ENCODE measurements around the gene CFAP61. TPM values are rescaled to one million over a fixed set of nuclear protein-coding genes. Genes with fewer than 3 reads are reported as not detected.

The CFAP61 gene
- total and polyA plus RNA-seq, 2 experiments from 2014 or later, result 1.0 TPM; not detected in 1

- Histone ChIP-seq H3K4me3 (no peak overlapping the region), H2AFZ (no peak overlapping the region), H3K79me2 (no peaks in the 10 kb centered on the region), H3K9me2 (replicated peaks; ENCODE audit: insufficient read depth) (no peaks in the 10 kb centered on the region), H3K4me1 (ENCODE audit: insufficient read depth) (peaks cover 5% of the 10 kb centered on the region), H4K20me1 (ENCODE audit: insufficient read depth, poor library complexity, severe bottlenecking) (no peaks in the 10 kb centered on the region), H3K36me3 (replicated peaks; ENCODE audit: insufficient read depth, low read depth) (no peaks in the 10 kb centered on the region), H3K27ac (no peak overlapping the region), H3K27me3 (no peaks in the 10 kb centered on the region), H3K9me3 (ENCODE audit: low read depth) (no peaks in the 10 kb centered on the region), H3K4me2 (no peak overlapping the region)
- WGBS (ENCODE audit: low lambda C conversion rate, missing lambda C conversion rate), result 97% methylated on average over 5 of the region's 5 CpGs
- TF ChIP-seq EZH2 (IDR thresholded peaks at IDR 0.05; ENCODE audit: borderline replicate concordance), result no peak
- no peak for TF ChIP-seq CTCF (IDR thresholded peaks at IDR 0.05; ENCODE audit: poor library complexity)
- TF ChIP-seq EZH2phosphoT487 (IDR thresholded peaks at IDR 0.05; ENCODE audit: low read depth, severe bottlenecking, unreplicated experiment), result no peak
- no peak for DNase-seq (ENCODE audit: low spot score)
Measured at GRCh38 chr20:20404633-20405032, 352.3 kb downstream of the CFAP61 start.

GRCh38 chr20:20405623-20406022 lies 353.3 kb downstream of the CFAP61 start:
- Histone ChIP-seq H3K27me3 (no peaks in the 10 kb centered on the region), H3K79me2 (no peaks in the 10 kb centered on the region), H3K4me3 (no peak overlapping the region), H3K27ac (no peak overlapping the region), H3K36me3 (replicated peaks; ENCODE audit: insufficient read depth, low read depth) (no peaks in the 10 kb centered on the region), H2AFZ (no peak overlapping the region), H3K4me1 (ENCODE audit: insufficient read depth) (no peaks in the 10 kb centered on the region), H3K9me3 (ENCODE audit: low read depth) (no peaks in the 10 kb centered on the region), H3K4me2 (no peak overlapping the region), H4K20me1 (ENCODE audit: insufficient read depth, poor library complexity, severe bottlenecking) (no peaks in the 10 kb centered on the region), H3K9me2 (replicated peaks; ENCODE audit: insufficient read depth) (no peaks in the 10 kb centered on the region)
- no peak for DNase-seq (ENCODE audit: low spot score)
- TF ChIP-seq EZH2 (IDR thresholded peaks at IDR 0.05; ENCODE audit: borderline replicate concordance) (no peak), EZH2phosphoT487 (IDR thresholded peaks at IDR 0.05; ENCODE audit: low read depth, severe bottlenecking, unreplicated experiment) (no peak), CTCF (IDR thresholded peaks at IDR 0.05; ENCODE audit: poor library complexity) (no peak)
- WGBS (ENCODE audit: low lambda C conversion rate, missing lambda C conversion rate), result 66% methylated on average over 10 of the region's 10 CpGs

- DNase-seq (ENCODE audit: low spot score), result no peak
- 81% methylated on average over 2 of the region's 2 CpGs for WGBS (ENCODE audit: low lambda C conversion rate, missing lambda C conversion rate)
- Histone ChIP-seq H3K4me3 (no peak overlapping the region), H3K4me2 (no peak overlapping the region), H4K20me1 (ENCODE audit: insufficient read depth, poor library complexity, severe bottlenecking) (no peaks in the 10 kb centered on the region), H3K79me2 (no peaks in the 10 kb centered on the region), H3K27me3 (no peaks in the 10 kb centered on the region), H2AFZ (no peak overlapping the region), H3K4me1 (ENCODE audit: insufficient read depth) (no peaks in the 10 kb centered on the region), H3K36me3 (replicated peaks; ENCODE audit: insufficient read depth, low read depth) (no peaks in the 10 kb centered on the region), H3K27ac (no peak overlapping the region), H3K9me3 (ENCODE audit: low read depth) (no peaks in the 10 kb centered on the region), H3K9me2 (replicated peaks; ENCODE audit: insufficient read depth) (no peaks in the 10 kb centered on the region)
- TF ChIP-seq CTCF (IDR thresholded peaks at IDR 0.05; ENCODE audit: poor library complexity) (no peak), EZH2 (IDR thresholded peaks at IDR 0.05; ENCODE audit: borderline replicate concordance) (no peak), EZH2phosphoT487 (IDR thresholded peaks at IDR 0.05; ENCODE audit: low read depth, severe bottlenecking, unreplicated experiment) (no peak)
Measured at GRCh38 chr20:20406306-20406705, 354.0 kb downstream of the CFAP61 start.
